Peyer's patch (tissue), 4 donors: Measurements from ENCODE around the gene TLR8. TPM values are rescaled to one million over a fixed set of nuclear protein-coding genes. Genes with fewer than 3 reads are reported as not detected.

Experiments
- DNase-seq, 3 donors: peaks; one replicate each; pipeline ENCODE4 v3.0.0-alpha.2; 2017 to 2019
- H3K27ac ChIP-seq, 4 donors: fragments of 200-600 bp; sonication (generic); one replicate each; pipeline ENCODE4 v1.5.1; 2016 to 2019
- H3K27me3 ChIP-seq, 2 donors: fragments of 200-600 bp; sonication (generic); one replicate each; pipeline ENCODE4 v1.5.1; 2019
- H3K36me3 ChIP-seq, 3 donors: fragments of 200-600 bp; sonication (generic); one replicate each; pipeline ENCODE4 v1.5.1; 2016 to 2019
- H3K4me1 ChIP-seq, 4 donors: fragments of 200-600 bp; sonication (generic); one replicate each; pipeline ENCODE4 v1.5.1; 2016 to 2019
- H3K4me3 ChIP-seq, 4 donors: fragments of 200-600 bp; sonication (generic); 1 replicate in 3 of 4; 2 replicates in 1 of 4; pipeline ENCODE4 v1.5.1; 2016 to 2019; ENCODE audit warnings: mild to moderate bottlenecking in 1 of 4
- H3K9me3 ChIP-seq, 4 donors: fragments of 200-600 bp; sonication (generic); one replicate each; pipeline ENCODE4 v1.5.1; 2016 to 2019; ENCODE audit warnings: mild to moderate bottlenecking in 1 of 4
- POLR2A ChIP-seq, 2 donors: fragments of 450-650 bp; IDR thresholded peaks; one replicate each; pipeline ENCODE4 v1.5.1; 2017; ENCODE audit warnings: antibody characterized with exemption in 2 of 2, mild to moderate bottlenecking in 2 of 2, moderate library complexity in 2 of 2
- total RNA-seq, 4 donors: library from RNA; depleted of rRNA; stranded (reverse); fragments of >200 nt; gene quantifications; one replicate each; pipeline ENCODE4 v1.1.0, GENCODE V29; 2016
- TF ChIP-seq, protein P1 (sequence below), 6 experiments: fragments of 450-650 bp in 4 of 6; fragments of 200-600 bp in 2 of 6; sonication (generic) in 1 of 6; IDR thresholded peaks; one replicate each; pipeline ENCODE4 v1.5.1; 2017 to 2019; ENCODE audit warnings: antibody characterized with exemption in 6 of 6, mild to moderate bottlenecking in 3 of 6, moderate library complexity in 1 of 6

Gene TLR8
- total RNA-seq, 4 donors from 2014 or later, result 0.28 to 1.3 TPM; not detected in 2

DNA sequence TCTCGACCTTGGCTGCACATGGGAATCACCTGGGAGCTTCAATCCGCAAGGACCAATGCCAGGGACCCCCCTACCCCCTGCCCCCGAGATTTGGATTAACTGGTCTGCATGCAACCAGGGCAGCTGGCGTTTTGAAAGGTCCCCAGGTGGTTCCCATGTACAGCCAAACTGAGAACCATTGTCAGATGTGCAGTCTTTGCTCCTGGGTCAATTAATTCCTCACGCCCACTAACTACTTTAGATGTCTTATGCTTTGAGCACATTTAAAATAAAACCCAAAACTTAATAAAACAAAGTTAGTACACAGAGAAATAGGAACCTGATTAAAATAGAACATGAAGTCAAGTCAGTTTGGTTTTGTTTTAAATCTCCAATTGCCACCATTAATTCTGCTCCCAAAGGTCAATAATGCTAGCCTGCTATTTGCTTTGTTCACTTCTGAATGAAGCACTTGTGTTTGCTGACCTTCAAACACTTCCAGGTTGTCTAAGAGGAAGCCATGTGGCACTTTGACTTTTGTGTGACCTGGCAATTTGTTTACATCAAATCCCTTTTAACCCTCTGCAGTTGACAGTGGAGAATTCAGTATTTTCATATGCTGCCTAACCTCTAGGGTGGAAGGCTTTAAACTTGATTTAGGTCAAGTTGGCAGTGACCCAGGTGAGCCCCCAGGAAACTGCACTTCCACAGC, 41.3 kb downstream of the TLR8 start:
- Histone ChIP-seq H3K9me3 (no peaks in the 10 kb centered on the region), H3K36me3 (no peaks in the 10 kb centered on the region), H3K27me3 (no peaks in the 10 kb centered on the region), H3K27ac (peak overlapping the region; percentile 68 to 85 (median 70)), H3K4me3 (no peak overlapping the region), H3K4me1 (peaks cover 0 to 12% (median 8%) of the 10 kb centered on the region in 4 donors)
- DNase-seq, result no peak
- TF ChIP-seq, protein P1, sequence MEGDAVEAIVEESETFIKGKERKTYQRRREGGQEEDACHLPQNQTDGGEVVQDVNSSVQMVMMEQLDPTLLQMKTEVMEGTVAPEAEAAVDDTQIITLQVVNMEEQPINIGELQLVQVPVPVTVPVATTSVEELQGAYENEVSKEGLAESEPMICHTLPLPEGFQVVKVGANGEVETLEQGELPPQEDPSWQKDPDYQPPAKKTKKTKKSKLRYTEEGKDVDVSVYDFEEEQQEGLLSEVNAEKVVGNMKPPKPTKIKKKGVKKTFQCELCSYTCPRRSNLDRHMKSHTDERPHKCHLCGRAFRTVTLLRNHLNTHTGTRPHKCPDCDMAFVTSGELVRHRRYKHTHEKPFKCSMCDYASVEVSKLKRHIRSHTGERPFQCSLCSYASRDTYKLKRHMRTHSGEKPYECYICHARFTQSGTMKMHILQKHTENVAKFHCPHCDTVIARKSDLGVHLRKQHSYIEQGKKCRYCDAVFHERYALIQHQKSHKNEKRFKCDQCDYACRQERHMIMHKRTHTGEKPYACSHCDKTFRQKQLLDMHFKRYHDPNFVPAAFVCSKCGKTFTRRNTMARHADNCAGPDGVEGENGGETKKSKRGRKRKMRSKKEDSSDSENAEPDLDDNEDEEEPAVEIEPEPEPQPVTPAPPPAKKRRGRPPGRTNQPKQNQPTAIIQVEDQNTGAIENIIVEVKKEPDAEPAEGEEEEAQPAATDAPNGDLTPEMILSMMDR (IDR thresholded peaks at IDR 0.05), result no peak
- no peak for TF ChIP-seq POLR2A (IDR thresholded peaks at IDR 0.05)

DNA sequence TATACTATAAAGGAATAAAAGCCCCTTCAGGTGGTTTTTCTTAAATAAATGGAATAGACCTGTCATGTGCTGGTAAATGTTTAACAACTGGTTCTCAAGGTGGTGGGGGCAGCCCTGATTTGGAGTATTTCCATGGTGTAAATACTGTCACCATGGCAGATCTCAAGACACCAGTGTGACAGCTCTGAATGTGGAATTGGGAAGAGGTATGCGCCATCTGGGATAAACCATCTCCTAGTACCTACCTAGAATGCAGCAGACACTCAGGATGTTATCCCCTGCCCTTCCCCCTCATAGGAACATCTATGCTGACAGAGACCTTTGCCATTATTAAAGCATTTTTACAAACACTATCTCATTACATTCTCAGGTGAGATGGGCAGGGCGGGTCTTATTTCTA, 42.1 kb downstream of the TLR8 start:
- no peak for TF ChIP-seq POLR2A (IDR thresholded peaks at IDR 0.05)
- TF ChIP-seq, protein P1 (IDR thresholded peaks at IDR 0.05), result no peak
- no peak for DNase-seq
- H3K4me1 ChIP-seq, result peaks cover 0 to 12% (median 8%) of the 10 kb centered on the region in 4 donors
- H3K27ac ChIP-seq, result peak overlapping the region; percentile 12 to 85 (median 45)
- no peaks in the 10 kb centered on the region for H3K9me3 ChIP-seq
- no peak overlapping the region for H3K4me3 ChIP-seq
- H3K27me3 ChIP-seq, result no peaks in the 10 kb centered on the region
- no peaks in the 10 kb centered on the region for H3K36me3 ChIP-seq

DNA sequence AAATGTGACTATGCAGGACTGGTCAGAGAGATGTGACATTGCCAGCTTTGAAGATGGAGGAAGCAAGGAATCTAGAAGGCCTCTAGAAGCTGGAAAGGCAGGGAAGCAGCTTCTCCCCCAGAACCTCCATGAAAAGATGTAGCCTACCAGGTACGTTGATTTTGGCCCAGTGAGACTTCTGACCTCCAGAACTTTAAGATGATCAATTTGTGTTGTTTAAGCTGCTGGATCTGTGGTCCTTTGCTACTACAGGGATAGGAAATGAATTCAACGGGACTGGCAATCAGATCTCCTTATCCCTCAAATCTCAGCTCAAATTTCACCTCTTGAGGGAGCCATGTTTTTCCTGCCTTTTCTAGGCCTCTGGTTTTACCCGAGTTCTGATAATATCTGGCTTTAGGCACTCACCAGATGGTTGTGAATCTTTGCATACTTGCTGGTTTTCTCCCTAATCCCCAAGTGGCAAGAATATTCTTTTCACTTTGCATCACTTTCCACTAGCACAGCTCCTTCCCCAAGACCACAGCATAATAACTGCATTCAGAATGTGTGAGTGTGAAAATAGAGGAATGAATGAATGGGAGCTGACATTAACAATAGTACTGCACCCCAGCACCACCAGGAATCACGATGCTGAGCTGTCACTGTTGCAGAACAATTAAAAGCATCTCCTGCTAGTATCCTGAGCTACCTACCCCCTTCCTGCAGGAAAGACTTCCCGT, 42.9 kb downstream of the TLR8 start:
- TF ChIP-seq, protein P1 (IDR thresholded peaks at IDR 0.05), result no peak
- TF ChIP-seq POLR2A (IDR thresholded peaks at IDR 0.05), result no peak
- Histone ChIP-seq H3K36me3 (no peaks in the 10 kb centered on the region), H3K27me3 (no peaks in the 10 kb centered on the region), H3K27ac (peak overlapping the region; percentile 71 to 85 (median 78)), H3K9me3 (no peaks in the 10 kb centered on the region), H3K4me1 (peaks cover 0 to 12% (median 8%) of the 10 kb centered on the region in 4 donors), H3K4me3 (peak overlapping the region in 1 of 4 donors; percentile 16)
- no peak for DNase-seq

DNA sequence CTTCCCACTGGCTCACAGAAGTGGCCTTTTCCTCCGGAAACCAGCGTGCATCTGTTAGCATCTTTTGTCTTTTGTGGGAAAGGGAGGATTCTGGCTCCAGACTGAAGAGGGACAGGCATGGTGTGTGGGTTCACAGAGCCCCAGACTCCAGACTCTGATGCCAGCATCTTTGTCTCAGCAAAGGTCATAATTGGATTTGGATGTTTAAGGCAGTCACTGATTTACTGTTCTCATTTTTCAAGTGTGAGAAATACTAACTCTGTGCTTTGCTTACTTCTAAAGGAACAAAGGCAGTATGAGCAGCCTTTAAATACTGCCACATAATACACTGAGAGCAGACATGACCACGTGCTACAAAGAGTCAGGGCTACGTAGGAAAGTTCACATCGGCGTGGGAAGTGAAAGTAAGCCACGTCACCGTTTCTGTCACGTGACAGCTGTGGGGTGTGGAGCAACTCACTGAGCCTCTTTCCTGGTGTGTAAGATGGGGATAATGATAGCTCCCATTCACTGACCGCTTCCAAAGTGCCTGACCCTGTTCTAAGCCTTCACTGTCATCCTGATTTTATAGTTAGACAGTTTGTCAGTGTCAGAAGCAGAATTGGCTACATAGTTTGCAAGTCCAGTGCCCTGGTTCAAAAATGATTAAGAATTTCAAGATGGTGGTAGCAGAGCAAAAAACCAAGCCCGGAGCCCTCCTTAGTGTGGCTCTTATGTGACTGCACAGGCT, 43.7 kb downstream of the TLR8 start:
- peaks cover 0 to 12% (median 11%) of the 10 kb centered on the region in 4 donors for H3K4me1 ChIP-seq
- H3K9me3 ChIP-seq, result no peaks in the 10 kb centered on the region
- peak; percentile 76 to 97 (median 95) for DNase-seq
- no peaks in the 10 kb centered on the region for H3K27me3 ChIP-seq
- H3K4me3 ChIP-seq, result peak overlapping the region in 3 of 4 donors; percentile 11 to 21 (median 19)
- H3K36me3 ChIP-seq, result no peaks in the 10 kb centered on the region
- peak in 1 of 2 donors; percentile 15 for TF ChIP-seq POLR2A (IDR thresholded peaks at IDR 0.05)
- TF ChIP-seq, protein P1 (IDR thresholded peaks at IDR 0.05), result no peak
- peak overlapping the region; percentile 76 to 85 (median 81) for H3K27ac ChIP-seq

DNA sequence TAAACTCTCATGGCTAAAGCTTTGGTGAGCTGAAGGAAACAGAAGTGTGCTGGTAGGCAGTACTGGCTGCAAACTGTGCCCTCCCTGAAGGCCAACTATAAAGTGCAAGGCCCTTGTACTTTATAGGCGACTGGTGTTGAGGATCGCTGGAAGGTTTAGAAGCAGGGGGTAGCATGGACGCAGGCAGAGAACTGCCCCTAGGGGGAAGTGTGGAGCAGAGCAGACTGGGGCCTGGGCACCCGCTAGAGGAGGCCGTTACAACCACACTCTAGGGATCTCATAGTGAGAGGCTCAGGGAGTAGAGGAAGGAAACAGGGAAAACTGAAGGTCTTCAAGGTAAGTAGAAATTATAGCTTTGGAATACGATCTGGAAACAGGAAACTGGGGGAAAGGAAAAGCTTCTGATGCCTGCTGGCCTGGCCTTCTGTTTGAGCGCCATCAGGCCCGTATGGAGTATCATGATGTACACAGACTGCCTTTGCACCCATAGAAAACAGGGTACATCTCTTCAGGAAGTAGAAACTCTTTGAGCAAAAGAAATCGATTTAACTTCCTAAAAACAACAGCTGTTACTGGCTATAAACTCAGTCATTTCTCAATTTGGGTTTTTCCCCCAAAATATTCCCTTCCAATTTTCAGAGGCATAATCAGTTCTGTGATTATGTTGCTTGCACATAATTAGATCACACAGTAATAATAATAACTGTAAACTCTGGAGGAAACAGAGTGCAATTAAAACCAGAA, 44.6 kb downstream of the TLR8 start:
- Histone ChIP-seq H3K4me1 (peaks cover 0 to 21% (median 11%) of the 10 kb centered on the region in 4 donors), H3K9me3 (no peaks in the 10 kb centered on the region), H3K36me3 (no peaks in the 10 kb centered on the region), H3K27me3 (no peaks in the 10 kb centered on the region), H3K27ac (peak overlapping the region; percentile 76 to 85 (median 81)), H3K4me3 (peak overlapping the region; percentile 8 to 21 (median 15))
- TF ChIP-seq, protein P1 (IDR thresholded peaks at IDR 0.05), result peak; percentile 22 to 66 (median 48)
- no peak for TF ChIP-seq POLR2A (IDR thresholded peaks at IDR 0.05)
- peak in 2 of 3 donors; percentile 76 to 83 for DNase-seq
